Thymus (tissue), 11 donors: ENCODE results near the gene TUBB6. TPM values are rescaled to one million over a fixed set of nuclear protein-coding genes. Genes with fewer than 3 reads are reported as not detected.

Experiments used
- DNase-seq, 9 donors: peaks; one replicate each; pipeline ENCODE4 v3.0.0-alpha.2; 2013; ENCODE audit warnings: low spot score in 9 of 9, low read depth in 6 of 9, missing footprints in 1 of 9
- H3K27ac ChIP-seq, 2 donors: one replicate each; pipeline ENCODE4 v1.5.1; 2013; ENCODE audit warnings: control low read depth in 1 of 2, low read depth in 1 of 2, low read length in 1 of 2, mild to moderate bottlenecking in 1 of 2, moderate library complexity in 1 of 2
- H3K27me3 ChIP-seq, 2 donors: one replicate each; pipeline ENCODE4 v1.5.1; 2013; ENCODE audit warnings: low read length in 1 of 2; ENCODE audit not compliant: control insufficient read depth in 2 of 2, insufficient read depth in 1 of 2
- H3K36me3 ChIP-seq, 2 donors: one replicate each; pipeline ENCODE4 v1.5.1; 2013; ENCODE audit warnings: low read length in 1 of 2, mild to moderate bottlenecking in 1 of 2, moderate library complexity in 1 of 2; ENCODE audit not compliant: control insufficient read depth in 2 of 2, insufficient read depth in 2 of 2
- H3K4me1 ChIP-seq, 2 donors: one replicate each; pipeline ENCODE4 v1.5.1; 2013; ENCODE audit warnings: low read length in 2 of 2; ENCODE audit not compliant: control insufficient read depth in 2 of 2, insufficient read depth in 2 of 2
- H3K4me3 ChIP-seq, 2 donors: one replicate each; pipeline ENCODE4 v1.5.1; 2013; ENCODE audit warnings: low read length in 2 of 2, control low read depth in 1 of 2, mild to moderate bottlenecking in 1 of 2
- H3K9me3 ChIP-seq, 2 donors: one replicate each; pipeline ENCODE4 v1.5.1; 2013; ENCODE audit warnings: low read length in 1 of 2, mild to moderate bottlenecking in 1 of 2; ENCODE audit not compliant: control insufficient read depth in 2 of 2, insufficient read depth in 1 of 2
- WGBS: extraction: QIAGEN DNeasy Blood & Tissue Kit; methylation state at CpG from one replicate; pipeline ENCODE4 v1.1.7; 2013; 5-methylcytosine and 5-hydroxymethylcytosine counted together
- polyA plus RNA-seq: library from polyadenylated mRNA; stranded (reverse); fragments of 200-250 nt; gene quantifications from one replicate; pipeline ENCODE4 v1.2.3, GENCODE V29; 2013
- total RNA-seq: library from RNA; stranded (reverse); fragments of 120-200 nt; gene quantifications from one replicate; pipeline ENCODE4 v1.2.4, GENCODE V29; 2013
- donor health status: healthy.

TUBB6 gene
- total and polyA plus RNA-seq, 2 donors, result 24.9 to 46.6 TPM

DNA sequence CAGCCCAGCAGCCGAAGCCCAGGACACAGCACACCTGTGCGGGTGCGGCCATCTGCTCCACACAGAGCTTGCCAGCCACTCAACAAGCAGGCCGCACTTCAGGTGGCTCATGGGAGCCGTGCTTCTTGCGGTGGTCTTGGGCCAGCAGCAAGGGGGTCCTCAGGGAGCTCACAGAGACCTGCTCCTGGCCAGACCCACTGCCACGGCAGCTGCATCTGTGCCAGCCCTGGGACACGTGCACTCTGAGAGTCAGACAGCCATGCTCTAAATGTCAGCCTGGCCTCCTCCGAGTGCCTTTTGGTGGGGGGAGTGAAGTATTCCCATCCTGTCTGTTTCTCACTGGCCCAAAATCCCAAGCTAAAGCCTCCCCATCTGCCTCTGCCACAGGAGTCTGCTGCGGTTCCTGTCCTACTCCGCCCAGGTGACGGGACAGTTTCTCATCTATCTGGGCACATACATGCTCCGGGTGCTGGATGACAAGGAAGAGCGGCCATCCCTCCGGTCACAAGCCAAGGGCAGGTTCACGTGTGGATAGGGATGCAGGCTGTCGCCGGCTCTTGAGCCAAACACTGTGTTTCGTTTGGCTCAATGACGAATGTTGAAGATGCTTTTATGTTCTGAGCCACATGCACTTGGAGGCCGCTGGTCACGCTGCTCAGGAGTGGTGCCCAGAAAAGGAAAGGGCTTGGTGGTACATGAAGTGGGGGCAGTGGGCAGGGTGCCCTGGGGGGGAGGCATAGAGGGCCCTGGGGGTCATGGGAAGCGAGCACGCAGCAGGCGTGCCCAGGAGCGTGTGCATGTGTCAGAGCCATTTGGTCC, 31.1 kb upstream of the TUBB6 start:
- DNase-seq, result no peak
- Histone ChIP-seq H3K36me3 (no peaks in the 10 kb centered on the region), H3K4me1 (peaks cover 0 to 8% of the 10 kb centered on the region in 2 donors), H3K9me3 (peaks cover 0 to 4% of the 10 kb centered on the region in 2 donors), H3K4me3 (no peak overlapping the region), H3K27me3 (no peaks in the 10 kb centered on the region), H3K27ac (no peak overlapping the region)
- 98% methylated on average over 26 of the region's 26 CpGs for WGBS

DNA sequence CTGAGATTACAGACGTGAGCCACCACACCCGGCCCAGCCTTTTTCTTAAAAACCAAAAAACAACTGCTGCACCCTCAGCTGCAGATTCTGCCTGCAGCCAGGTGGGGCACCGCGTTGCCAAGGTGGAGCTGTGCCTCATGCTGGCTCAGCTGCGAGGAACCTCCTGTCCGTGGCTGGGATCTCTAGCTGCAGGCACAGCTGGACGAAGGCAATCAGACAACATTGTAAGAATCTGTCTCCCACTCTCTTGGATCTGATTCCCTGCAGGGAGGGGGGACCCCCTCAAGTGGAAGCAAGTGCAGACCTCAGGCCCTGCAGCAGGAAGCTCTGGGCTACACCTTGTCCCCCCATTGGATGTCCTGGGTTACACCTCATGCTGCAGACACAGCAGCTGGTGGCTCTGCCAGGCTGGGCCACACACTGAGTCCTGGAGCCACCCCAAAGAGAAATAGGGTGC, 29.8 kb upstream of the TUBB6 start:
- H3K4me1 ChIP-seq, result peaks cover 0 to 8% of the 10 kb centered on the region in 2 donors
- peaks cover 0 to 8% of the 10 kb centered on the region in 2 donors for H3K27me3 ChIP-seq
- peaks cover 0 to 4% of the 10 kb centered on the region in 2 donors for H3K9me3 ChIP-seq
- 77% methylated on average over 7 of the region's 7 CpGs for WGBS
- DNase-seq, result no peak
- no peak overlapping the region for H3K4me3 ChIP-seq
- H3K27ac ChIP-seq, result peak overlapping the region in 1 of 2 donors; percentile 72
- H3K36me3 ChIP-seq, result no peaks in the 10 kb centered on the region

GRCh38 chr18:12278741-12279682, 29.0 kb upstream of the TUBB6 start:
- Histone ChIP-seq H3K36me3 (no peaks in the 10 kb centered on the region), H3K4me3 (no peak overlapping the region), H3K27ac (peak overlapping the region; percentile 59 to 72), H3K9me3 (peaks cover 0 to 4% of the 10 kb centered on the region in 2 donors), H3K27me3 (peaks cover 0 to 12% of the 10 kb centered on the region in 2 donors), H3K4me1 (peaks cover 0 to 8% of the 10 kb centered on the region in 2 donors)
- no peak for DNase-seq
- 88% methylated on average over 30 of the region's 30 CpGs for WGBS

GRCh38 chr18:12279781-12280531, 28.1 kb upstream of the TUBB6 start:
- WGBS, result 98% methylated on average over 16 of the region's 16 CpGs
- H3K4me1 ChIP-seq, result peaks cover 0 to 8% of the 10 kb centered on the region in 2 donors
- H3K9me3 ChIP-seq, result peaks cover 0 to 4% of the 10 kb centered on the region in 2 donors
- H3K36me3 ChIP-seq, result no peaks in the 10 kb centered on the region
- no peak overlapping the region for H3K27ac ChIP-seq
- no peak for DNase-seq
- peaks cover 0 to 21% of the 10 kb centered on the region in 2 donors for H3K27me3 ChIP-seq
- no peak overlapping the region for H3K4me3 ChIP-seq

DNA sequence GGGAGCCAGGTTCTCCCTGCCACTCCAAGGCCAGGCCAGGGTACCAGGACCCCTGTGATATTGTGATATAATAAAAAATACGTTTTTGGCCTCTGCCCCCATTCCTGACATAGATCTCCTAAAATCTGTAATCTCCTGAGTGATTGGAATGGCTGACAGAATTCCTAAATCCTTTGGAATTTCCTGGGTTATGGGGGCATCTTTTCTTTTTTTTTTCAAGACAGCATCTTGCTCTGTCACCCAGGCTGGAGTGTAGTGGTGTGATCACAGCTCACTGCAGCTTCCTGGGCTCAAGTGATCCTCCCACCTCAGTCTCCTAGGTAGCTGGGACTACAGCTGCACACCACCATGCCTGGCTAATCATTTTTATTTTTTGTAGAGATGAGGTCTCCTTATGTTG, 26.2 kb upstream of the TUBB6 start:
- H3K36me3 ChIP-seq, result no peaks in the 10 kb centered on the region
- no peak overlapping the region for H3K27ac ChIP-seq
- peaks cover 0 to 8% of the 10 kb centered on the region in 2 donors for H3K4me1 ChIP-seq
- peaks cover 0 to 4% of the 10 kb centered on the region in 2 donors for H3K9me3 ChIP-seq
- H3K4me3 ChIP-seq, result no peak overlapping the region
- 74% methylated on average over 1 of the region's 1 CpG for WGBS
- no peak for DNase-seq
- peaks cover 5 to 39% of the 10 kb centered on the region in 2 donors for H3K27me3 ChIP-seq

DNA sequence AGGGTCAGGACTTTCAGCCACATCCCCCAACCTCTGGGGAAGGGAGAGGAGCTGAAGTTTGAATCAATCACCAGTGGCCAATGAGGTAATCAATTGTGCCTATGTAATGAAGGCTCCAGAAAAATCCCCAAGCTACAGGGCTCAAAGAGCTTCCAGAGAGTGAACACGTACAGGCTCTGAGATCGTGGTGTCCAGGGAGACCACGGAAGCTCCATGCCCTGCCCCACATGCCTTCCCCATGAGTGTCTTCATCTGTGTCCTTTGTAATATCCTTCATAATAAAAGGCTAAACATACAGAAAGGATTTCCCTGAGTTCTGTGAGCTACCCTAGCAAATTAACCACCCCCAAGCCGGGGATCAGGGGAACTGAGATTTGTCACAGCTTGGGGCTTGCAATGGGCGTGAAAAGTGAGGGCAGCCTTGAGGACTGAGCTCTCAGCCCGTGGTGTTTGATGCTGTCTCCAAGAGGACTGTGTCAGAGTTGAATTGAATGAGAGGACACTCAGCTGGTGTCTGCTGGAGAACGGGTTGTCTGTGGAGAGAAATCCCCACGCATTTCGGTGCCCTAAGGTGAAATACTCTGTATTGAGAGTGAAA, 25.5 kb upstream of the TUBB6 start:
- Histone ChIP-seq H3K27ac (no peak overlapping the region), H3K4me3 (no peak overlapping the region), H3K27me3 (peaks cover 12 to 46% of the 10 kb centered on the region in 2 donors), H3K36me3 (no peaks in the 10 kb centered on the region), H3K4me1 (peaks cover 0 to 8% of the 10 kb centered on the region in 2 donors), H3K9me3 (peaks cover 0 to 4% of the 10 kb centered on the region in 2 donors)
- no peak for DNase-seq
- WGBS, result 94% methylated on average over 9 of the region's 9 CpGs

GRCh38 chr18:12283256-12283655, 24.8 kb upstream of the TUBB6 start:
- Histone ChIP-seq H3K9me3 (peaks cover 0 to 5% of the 10 kb centered on the region in 2 donors), H3K4me1 (peaks cover 0 to 12% of the 10 kb centered on the region in 2 donors), H3K36me3 (no peaks in the 10 kb centered on the region), H3K27me3 (peaks cover 16 to 53% of the 10 kb centered on the region in 2 donors), H3K27ac (no peak overlapping the region), H3K4me3 (no peak overlapping the region)
- no peak for DNase-seq
- 91% methylated on average over 6 of the region's 6 CpGs for WGBS

DNA sequence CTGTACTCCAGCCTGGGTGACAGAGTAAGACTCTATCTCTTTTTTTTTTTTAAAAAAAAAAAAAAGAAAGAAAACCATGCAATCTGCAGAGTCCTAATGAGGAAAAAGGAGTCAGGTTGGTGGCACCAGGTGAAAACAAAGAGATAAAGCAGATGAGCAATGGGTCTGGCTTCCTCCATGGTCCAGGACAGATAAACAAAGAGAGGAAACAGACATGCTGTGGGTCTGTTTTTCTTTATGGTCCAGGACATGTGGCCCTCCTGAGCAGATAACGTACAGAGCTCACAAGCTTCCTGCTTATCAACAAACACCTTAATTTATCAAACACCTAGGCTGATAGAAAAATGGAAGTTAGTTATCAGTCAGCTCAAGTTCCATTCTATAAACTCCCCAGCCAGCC, 24.4 kb upstream of the TUBB6 start:
- H3K4me3 ChIP-seq, result no peak overlapping the region
- H3K36me3 ChIP-seq, result no peaks in the 10 kb centered on the region
- peaks cover 18 to 57% of the 10 kb centered on the region in 2 donors for H3K27me3 ChIP-seq
- no peak for DNase-seq
- WGBS, result 60% methylated on average over 1 of the region's 1 CpG
- peaks cover 0 to 4% of the 10 kb centered on the region in 2 donors for H3K9me3 ChIP-seq
- peaks cover 0 to 8% of the 10 kb centered on the region in 2 donors for H3K4me1 ChIP-seq
- H3K27ac ChIP-seq, result no peak overlapping the region
